Measurements from ENCODE around the gene ANKRD23.

Gene ANKRD23

GRCh38 chr2:96792772-96793749 is 50.8 kb downstream of the ANKRD23 start:
- DNase-seq = no peak

GRCh38 chr2:96789245-96789617 is 54.6 kb downstream of the ANKRD23 start:
- DNase-seq = no peak

DNA sequence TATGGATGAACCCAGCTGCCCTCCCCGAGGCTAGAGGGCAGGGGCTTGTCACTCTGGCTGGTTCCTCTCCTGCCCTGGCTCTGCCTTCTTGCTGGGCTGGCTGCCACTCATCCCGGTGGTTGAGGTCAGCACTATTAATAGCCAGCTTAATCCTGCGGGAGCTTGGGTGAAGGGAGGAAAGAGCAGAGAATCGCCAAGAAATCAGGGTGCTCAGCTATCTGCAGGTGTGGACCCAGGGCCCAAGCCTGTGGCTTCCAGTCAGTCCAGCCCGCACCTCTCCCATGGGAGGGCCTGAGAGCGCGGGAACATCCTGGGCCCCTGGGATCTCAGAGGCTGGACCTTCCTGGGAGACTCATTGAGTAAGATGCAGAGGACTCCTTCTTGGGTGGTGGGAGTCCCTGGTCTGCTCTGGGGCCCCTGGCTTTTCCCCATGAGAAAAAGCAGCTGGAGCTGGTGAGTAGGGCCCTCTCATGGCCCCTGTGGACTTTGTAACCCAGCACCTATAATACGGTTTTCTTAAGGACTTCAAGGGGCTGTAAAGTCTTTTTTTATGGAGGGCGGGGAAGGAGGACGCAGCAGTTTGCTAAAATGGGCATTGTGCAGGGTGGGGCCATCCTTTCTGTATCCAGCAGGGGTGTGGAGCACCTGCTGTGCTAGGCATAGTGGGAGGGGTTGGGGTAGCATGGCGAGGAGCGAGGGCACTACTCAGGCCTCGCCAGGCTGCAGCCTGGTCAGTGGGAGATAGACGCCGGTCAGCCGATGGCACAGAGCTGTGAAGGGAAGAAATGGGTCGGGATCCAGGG is 55.2 kb downstream of the ANKRD23 start:
- no peak for DNase-seq
